Measurements from ENCODE around the gene GAREM1.

DNA sequence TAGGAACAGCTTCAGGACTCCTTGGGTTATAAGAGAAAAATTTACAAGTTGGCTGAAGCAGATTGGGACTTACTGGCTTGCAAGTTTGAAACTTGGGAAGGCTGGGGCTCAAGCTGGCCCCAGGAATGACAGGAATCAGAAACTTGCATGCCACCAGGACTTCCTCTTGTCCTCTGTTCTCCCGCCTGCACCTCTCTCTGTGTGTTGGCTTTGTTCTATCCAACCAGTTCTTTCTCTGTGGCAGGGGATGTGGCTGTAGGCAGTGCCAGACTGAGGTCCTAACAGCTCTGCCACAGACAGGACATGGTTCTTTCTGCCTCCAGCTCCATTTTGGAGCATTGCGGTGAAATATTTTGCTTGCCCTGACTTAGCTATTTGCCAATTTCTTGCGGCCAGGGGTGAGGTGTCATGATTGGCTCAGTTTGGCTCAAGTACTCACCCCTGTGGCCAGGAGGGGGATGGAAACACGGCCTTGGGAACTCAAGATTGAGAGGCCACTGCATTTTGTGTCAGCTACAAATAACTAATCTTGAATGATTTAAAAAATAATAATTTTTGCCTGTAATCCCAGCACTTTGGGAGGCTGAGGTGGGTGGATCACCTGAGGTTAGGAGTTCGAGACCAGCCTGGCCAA, 231.9 kb downstream of the GAREM1 start:
- TF ChIP-seq TEAD2 (tag; IDR thresholded peaks at IDR 0.05) = no peak
- no peak for TF ChIP-seq NR1H2 (CRISPR knock-in tag; IDR thresholded peaks at IDR 0.05)
- no peak for TF ChIP-seq SMAD1 (IDR thresholded peaks at IDR 0.05; ENCODE audit: low read depth, low read length, partially characterized antibody)
- no peak for TF ChIP-seq POLR2AphosphoS5 (IDR thresholded peaks at IDR 0.05; ENCODE audit: control insufficient read depth, insufficient read depth, low read depth, low read length)
- TF ChIP-seq RBM15 (IDR thresholded peaks at IDR 0.05; ENCODE audit: insufficient read depth, low read length) = no peak
- no peak for TF ChIP-seq RNF219 (CRISPR knock-in tag; IDR thresholded peaks at IDR 0.05)
- TF ChIP-seq ZNF133 (CRISPR knock-in tag; IDR thresholded peaks at IDR 0.05) = no peak
- TF ChIP-seq, protein P1, sequence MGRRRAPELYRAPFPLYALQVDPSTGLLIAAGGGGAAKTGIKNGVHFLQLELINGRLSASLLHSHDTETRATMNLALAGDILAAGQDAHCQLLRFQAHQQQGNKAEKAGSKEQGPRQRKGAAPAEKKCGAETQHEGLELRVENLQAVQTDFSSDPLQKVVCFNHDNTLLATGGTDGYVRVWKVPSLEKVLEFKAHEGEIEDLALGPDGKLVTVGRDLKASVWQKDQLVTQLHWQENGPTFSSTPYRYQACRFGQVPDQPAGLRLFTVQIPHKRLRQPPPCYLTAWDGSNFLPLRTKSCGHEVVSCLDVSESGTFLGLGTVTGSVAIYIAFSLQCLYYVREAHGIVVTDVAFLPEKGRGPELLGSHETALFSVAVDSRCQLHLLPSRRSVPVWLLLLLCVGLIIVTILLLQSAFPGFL (CRISPR knock-in tag; IDR thresholded peaks at IDR 0.05) = no peak
- TF ChIP-seq EZH2 (IDR thresholded peaks at IDR 0.05; ENCODE audit: borderline replicate concordance, low read depth, low read length) = no peak
- no peak for TF ChIP-seq ZBTB9 (CRISPR knock-in tag; IDR thresholded peaks at IDR 0.05)
- TF ChIP-seq ZBTB34 (CRISPR knock-in tag; IDR thresholded peaks at IDR 0.05) = no peak
